Measurements from ENCODE around the gene PXMP4. TPM values are rescaled to one million over a fixed set of nuclear protein-coding genes. Genes with fewer than 3 reads are reported as not detected.
A peak's percentile ranks its signal among the peaks of the same experiment; 100 is the strongest.

PXMP4 gene
- total RNA-seq, 3 donors from 2014 or later: 14.5 to 18.6 (median 18.2) TPM

DNA sequence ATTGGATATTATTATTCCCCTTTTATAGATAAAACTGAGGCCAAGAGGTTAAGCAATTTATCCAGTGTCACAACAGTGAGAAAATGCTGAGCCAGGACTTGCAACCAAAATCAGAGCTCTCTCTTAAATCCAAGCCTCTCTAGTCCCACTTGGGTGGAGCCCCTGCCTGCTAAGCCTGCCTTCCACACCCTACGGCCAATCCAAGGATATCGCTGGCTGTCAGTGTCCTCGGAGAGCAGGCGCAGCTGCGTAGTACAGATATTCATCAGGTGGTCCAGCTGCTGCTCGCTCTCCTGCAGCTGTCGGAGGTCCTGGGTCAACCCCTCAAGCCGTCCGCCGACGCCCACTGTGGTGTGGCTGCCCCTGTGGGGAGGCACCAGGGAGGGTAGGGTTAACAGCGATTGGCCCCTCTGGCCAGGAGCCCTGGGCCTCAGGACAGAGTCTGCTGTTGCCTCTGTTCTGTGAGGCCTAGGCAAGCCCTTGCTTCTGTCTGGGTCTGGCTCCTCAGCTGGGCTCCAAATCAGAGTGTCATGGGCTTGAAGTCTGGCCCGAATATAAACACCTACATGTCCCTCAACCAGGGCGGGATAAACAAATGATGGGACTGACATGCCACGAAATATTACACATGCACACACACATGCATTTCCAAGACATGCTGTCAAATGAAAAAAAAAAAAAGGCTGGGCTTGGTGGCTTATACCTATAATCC lies 42.0 kb downstream of the PXMP4 start:
- TF ChIP-seq, protein P1, sequence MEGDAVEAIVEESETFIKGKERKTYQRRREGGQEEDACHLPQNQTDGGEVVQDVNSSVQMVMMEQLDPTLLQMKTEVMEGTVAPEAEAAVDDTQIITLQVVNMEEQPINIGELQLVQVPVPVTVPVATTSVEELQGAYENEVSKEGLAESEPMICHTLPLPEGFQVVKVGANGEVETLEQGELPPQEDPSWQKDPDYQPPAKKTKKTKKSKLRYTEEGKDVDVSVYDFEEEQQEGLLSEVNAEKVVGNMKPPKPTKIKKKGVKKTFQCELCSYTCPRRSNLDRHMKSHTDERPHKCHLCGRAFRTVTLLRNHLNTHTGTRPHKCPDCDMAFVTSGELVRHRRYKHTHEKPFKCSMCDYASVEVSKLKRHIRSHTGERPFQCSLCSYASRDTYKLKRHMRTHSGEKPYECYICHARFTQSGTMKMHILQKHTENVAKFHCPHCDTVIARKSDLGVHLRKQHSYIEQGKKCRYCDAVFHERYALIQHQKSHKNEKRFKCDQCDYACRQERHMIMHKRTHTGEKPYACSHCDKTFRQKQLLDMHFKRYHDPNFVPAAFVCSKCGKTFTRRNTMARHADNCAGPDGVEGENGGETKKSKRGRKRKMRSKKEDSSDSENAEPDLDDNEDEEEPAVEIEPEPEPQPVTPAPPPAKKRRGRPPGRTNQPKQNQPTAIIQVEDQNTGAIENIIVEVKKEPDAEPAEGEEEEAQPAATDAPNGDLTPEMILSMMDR (IDR thresholded peaks at IDR 0.05): no peak
- intact Hi-C loops (cut with DNase I, micrococcal nuclease): no loop called here
- no peak for ATAC-seq
- peak; percentile 29 to 61 (median 48) for DNase-seq
- peaks cover 20% of the 10 kb centered on the region for H3K4me1 ChIP-seq (ENCODE audit: low read depth)
- no peak overlapping the region for H3K4me3 ChIP-seq
- no peaks in the 10 kb centered on the region for H3K9me3 ChIP-seq
- no peaks in the 10 kb centered on the region for H3K36me3 ChIP-seq (ENCODE audit: low read depth)

DNA sequence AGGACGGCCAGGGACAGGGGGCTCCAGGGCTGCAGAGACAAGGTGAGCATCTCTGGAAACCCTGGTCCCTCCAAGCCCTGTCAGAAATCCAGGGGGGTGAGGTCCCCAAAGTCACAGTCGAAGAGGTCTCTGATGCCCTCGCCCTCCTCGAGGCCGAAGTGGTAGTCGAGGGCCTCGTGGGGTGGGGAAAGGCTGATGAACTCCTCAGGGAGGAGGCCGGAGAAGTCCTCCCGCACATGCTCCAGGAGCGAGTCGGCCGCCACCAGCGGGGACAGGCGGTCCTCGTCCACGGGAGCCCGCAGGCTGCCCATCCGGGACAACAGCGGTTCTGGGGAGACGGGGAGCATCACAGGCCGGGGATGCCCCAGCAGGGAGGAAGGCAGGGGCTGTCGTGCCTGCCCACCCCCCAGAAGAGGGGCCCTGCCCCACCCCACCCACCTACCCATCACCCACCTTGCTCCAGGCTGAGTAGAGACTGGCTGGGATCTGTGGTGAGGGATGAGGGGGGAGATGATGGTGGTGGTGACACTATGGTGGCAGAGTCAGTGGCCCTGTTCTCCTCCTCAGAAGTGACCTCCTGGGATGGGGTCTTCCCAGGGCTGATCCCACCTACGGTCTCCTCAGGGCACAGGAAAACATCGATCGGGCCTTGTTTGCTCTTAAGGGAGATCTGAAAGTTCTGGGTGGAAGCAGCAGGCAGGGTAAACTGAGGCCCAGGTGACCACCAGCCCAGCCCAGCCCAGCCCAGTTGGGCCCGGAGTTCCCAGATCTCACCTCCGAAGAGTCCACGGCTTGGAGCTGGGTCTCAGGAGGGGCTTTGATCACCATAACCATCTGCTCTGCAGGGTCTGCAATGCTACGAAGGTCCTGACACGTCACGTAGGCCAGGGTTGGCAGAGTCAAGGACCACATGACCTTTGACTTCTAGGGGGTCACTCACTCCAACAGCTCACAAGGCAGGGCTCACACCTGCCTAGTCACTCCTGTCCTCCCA lies 43.2 kb downstream of the PXMP4 start:
- DNase-seq: peak in 2 of 3 donors; percentile 41 to 61
- peaks cover 23% of the 10 kb centered on the region for H3K4me1 ChIP-seq (ENCODE audit: low read depth)
- H3K9me3 ChIP-seq: no peaks in the 10 kb centered on the region
- no peaks in the 10 kb centered on the region for H3K36me3 ChIP-seq (ENCODE audit: low read depth)
- no peak overlapping the region for H3K4me3 ChIP-seq
- TF ChIP-seq, protein P1 (IDR thresholded peaks at IDR 0.05): no peak
- ATAC-seq: no peak
- intact Hi-C loops (cut with DNase I, micrococcal nuclease): no loop called here

DNA sequence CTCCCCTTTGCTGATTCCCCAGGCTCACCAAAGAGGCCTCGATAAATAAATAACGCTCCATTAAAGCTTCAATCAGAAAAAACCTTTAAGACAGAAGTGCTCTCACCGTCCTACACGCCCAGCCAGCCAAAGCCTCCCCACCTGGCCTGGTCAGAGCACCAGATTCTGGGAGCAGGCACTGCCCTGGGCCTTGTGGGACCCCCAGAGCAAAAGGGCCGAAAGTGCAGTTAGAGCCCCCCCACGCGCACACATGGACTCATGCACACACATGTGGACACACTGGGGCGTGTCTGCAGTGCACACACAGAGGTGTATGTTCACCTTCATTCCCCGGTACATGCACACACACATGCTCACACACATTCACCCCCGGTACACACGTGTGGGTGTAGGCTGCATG lies 44.0 kb downstream of the PXMP4 start:
- Histone ChIP-seq H3K4me3 (no peak overlapping the region), H3K36me3 (ENCODE audit: low read depth) (no peaks in the 10 kb centered on the region), H3K9me3 (no peaks in the 10 kb centered on the region), H3K4me1 (ENCODE audit: low read depth) (peaks cover 23% of the 10 kb centered on the region)
- intact Hi-C loops (cut with DNase I, micrococcal nuclease): no loop called here
- ATAC-seq: no peak
- peak in 2 of 3 donors; percentile 35 to 60 for DNase-seq
- TF ChIP-seq, protein P1 (IDR thresholded peaks at IDR 0.05): no peak

DNA sequence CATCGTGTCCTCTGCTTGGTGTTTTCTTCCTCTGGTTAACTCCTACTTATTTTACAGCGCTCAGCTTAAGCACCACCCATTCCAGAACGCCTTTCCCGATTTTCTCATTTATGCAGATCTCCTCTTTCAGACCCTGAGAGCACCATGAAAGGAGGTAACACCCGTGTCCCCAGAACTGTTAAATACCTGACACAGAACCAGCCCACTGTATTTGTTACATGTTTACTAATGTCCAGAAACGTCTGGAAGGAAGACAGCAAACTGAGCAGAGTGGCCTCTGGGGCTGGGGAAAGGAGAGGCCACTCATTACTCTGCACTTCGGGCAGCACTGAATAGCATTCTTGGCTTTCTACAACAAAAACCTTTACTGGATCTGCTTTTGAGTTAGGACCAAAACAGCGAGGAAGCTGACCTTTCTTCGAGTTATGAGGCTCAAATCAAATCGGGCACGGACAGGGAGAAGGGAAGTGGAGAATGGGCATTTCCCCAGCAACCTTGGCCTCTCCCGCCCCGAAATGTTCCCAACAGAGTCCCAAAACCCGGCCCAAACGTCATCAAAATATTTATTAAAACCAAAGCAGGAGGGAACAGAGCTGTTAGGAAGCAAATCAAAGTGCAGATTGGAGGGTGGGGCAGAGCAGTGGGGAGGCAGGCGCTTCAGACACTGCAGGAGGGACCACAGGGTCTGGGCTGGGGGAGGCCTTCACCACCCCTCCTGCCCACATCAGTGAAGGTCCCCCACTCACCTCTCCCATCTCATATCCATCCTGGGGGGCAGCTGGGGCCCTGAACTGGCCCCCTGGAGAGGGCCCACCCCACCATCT lies 44.8 kb downstream of the PXMP4 start:
- Histone ChIP-seq H3K4me1 (ENCODE audit: low read depth) (peaks cover 23% of the 10 kb centered on the region), H3K4me3 (no peak overlapping the region), H3K9me3 (no peaks in the 10 kb centered on the region), H3K36me3 (ENCODE audit: low read depth) (no peaks in the 10 kb centered on the region)
- TF ChIP-seq, protein P1 (IDR thresholded peaks at IDR 0.05): no peak
- peak in 2 of 3 donors; percentile 24 to 40 for DNase-seq
- intact Hi-C loops (cut with DNase I, micrococcal nuclease): no loop called here
- peak; percentile 41 for ATAC-seq

Data from mucosa of descending colon (tissue), 3 donors.